Smooth muscle cell (in vitro differentiated cells): ENCODE data around the gene SCEL. TPM values are rescaled to one million over a fixed set of nuclear protein-coding genes. Genes with fewer than 3 reads are reported as not detected.

Source experiments
- DNase-seq: peaks from one replicate; lab custom pipeline; 2025; ENCODE audit not compliant: unreplicated experiment; lab: John Stamatoyannopoulos, UW
- H2AFZ ChIP-seq: fragments of 200-600 bp; sonication (generic); 2 replicates; pipeline ENCODE4 v1.6.0; 2016; ENCODE audit warnings: antibody characterized with exemption, low read depth, mild to moderate bottlenecking
- H3F3A ChIP-seq: fragments of 200-600 bp; sonication (generic); 2 replicates; pipeline ENCODE4 v1.6.0; 2017; ENCODE audit warnings: antibody characterized with exemption, low read depth
- H3K27ac ChIP-seq: fragments of 200-600 bp; sonication (generic); 2 replicates; pipeline ENCODE4 v1.5.1; 2016; ENCODE audit warnings: low read depth, mild to moderate bottlenecking
- H3K27me3 ChIP-seq: fragments of 200-600 bp; sonication (generic); 2 replicates; pipeline ENCODE4 v1.6.1; 2016; ENCODE audit warnings: low read depth, mild to moderate bottlenecking
- H3K36me3 ChIP-seq: fragments of 200-600 bp; sonication (generic); 2 replicates; pipeline ENCODE4 v1.5.1; 2016; ENCODE audit warnings: low read depth
- H3K4me1 ChIP-seq: fragments of 200-600 bp; sonication (generic); 2 replicates; pipeline ENCODE4 v1.5.1; 2016; ENCODE audit warnings: low read depth
- H3K4me2 ChIP-seq: fragments of 200-600 bp; sonication (generic); 2 replicates; pipeline ENCODE4 v1.6.0; 2016; ENCODE audit warnings: mild to moderate bottlenecking
- H3K4me3 ChIP-seq: fragments of 200-600 bp; sonication (generic); 2 replicates; pipeline ENCODE4 v1.5.1; 2016; ENCODE audit warnings: mild to moderate bottlenecking
- H3K79me2 ChIP-seq: fragments of 200-600 bp; sonication (generic); 2 replicates; pipeline ENCODE4 v1.6.0; 2016; ENCODE audit warnings: low read depth, mild to moderate bottlenecking
- H3K9ac ChIP-seq: fragments of 200-600 bp; sonication (generic); 2 replicates; pipeline ENCODE4 v1.6.0; 2016; ENCODE audit warnings: low read depth
- H3K9me3 ChIP-seq: fragments of 200-600 bp; sonication (generic); replicated peaks from 2 replicates; pipeline ENCODE4 v1.5.1; 2016; ENCODE audit warnings: low read depth
- H4K20me1 ChIP-seq: fragments of 200-600 bp; sonication (generic); 2 replicates; pipeline ENCODE4 v1.6.0; 2016; ENCODE audit warnings: low read depth
- WGBS: methylation state at CpG from one replicate; pipeline ENCODE4 v1.1.7; 2016; ENCODE audit warnings: low lambda C conversion rate; 5-methylcytosine and 5-hydroxymethylcytosine counted together
- polyA plus RNA-seq: library from polyadenylated mRNA; unstranded; fragments of >200 nt; fragmentation: Nextera tagmentation; extraction: Ambion mirVana; gene quantifications from 2 replicates; pipeline ENCODE4 v1.2.1, GENCODE V29; 2016
- total RNA-seq: library from RNA; depleted of rRNA; stranded (reverse); fragments of >200 nt; gene quantifications from 2 replicates; pipeline ENCODE4 v1.2.3, GENCODE V29; 2014
- TF ChIP-seq, protein P1 (sequence below): fragments of 200-600 bp; sonication (generic); IDR thresholded peaks from 2 replicates; pipeline ENCODE4 v1.5.1; 2017; ENCODE audit warnings: borderline replicate concordance, mild to moderate bottlenecking, antibody characterized with exemption; ENCODE audit not compliant: insufficient read depth, poor library complexity, severe bottlenecking

Gene SCEL
- total and polyA plus RNA-seq, 2 experiments from 2014 or later, result 0.55 to 4.3 TPM

DNA sequence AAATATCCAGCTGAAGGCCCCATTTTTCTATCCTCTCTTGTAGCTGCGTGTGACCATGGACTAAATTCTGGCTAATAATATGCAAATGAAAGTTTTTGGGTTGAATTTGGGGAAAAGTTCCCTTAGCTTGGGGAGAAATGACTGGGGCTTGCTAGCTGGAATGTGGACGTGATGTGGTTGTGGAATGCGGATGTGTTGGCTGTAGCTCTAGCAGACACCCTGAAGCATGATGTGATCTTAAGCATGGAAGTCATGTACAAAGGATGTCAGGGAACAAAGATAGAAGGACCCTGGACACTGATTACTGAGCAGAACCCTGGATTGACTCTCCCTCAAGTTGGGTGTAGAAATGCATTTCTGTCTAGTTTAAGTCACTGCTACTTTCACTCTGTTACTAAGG is 25.4 kb upstream of the SCEL start:
- Histone ChIP-seq H3K9ac (no peak overlapping the region), H2AFZ (no peak overlapping the region), H3K27me3 (no peaks in the 10 kb centered on the region), H3K4me1 (no peaks in the 10 kb centered on the region), H3F3A (no peaks in the 10 kb centered on the region), H3K4me2 (no peak overlapping the region), H3K4me3 (no peak overlapping the region), H3K27ac (no peak overlapping the region), H3K36me3 (no peaks in the 10 kb centered on the region), H3K9me3 (no peaks in the 10 kb centered on the region), H4K20me1 (no peaks in the 10 kb centered on the region), H3K79me2 (no peaks in the 10 kb centered on the region)
- DNase-seq, result no peak
- TF ChIP-seq, protein P1, sequence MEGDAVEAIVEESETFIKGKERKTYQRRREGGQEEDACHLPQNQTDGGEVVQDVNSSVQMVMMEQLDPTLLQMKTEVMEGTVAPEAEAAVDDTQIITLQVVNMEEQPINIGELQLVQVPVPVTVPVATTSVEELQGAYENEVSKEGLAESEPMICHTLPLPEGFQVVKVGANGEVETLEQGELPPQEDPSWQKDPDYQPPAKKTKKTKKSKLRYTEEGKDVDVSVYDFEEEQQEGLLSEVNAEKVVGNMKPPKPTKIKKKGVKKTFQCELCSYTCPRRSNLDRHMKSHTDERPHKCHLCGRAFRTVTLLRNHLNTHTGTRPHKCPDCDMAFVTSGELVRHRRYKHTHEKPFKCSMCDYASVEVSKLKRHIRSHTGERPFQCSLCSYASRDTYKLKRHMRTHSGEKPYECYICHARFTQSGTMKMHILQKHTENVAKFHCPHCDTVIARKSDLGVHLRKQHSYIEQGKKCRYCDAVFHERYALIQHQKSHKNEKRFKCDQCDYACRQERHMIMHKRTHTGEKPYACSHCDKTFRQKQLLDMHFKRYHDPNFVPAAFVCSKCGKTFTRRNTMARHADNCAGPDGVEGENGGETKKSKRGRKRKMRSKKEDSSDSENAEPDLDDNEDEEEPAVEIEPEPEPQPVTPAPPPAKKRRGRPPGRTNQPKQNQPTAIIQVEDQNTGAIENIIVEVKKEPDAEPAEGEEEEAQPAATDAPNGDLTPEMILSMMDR, result no peak
- WGBS, result 85% methylated on average over 3 of the region's 3 CpGs

DNA sequence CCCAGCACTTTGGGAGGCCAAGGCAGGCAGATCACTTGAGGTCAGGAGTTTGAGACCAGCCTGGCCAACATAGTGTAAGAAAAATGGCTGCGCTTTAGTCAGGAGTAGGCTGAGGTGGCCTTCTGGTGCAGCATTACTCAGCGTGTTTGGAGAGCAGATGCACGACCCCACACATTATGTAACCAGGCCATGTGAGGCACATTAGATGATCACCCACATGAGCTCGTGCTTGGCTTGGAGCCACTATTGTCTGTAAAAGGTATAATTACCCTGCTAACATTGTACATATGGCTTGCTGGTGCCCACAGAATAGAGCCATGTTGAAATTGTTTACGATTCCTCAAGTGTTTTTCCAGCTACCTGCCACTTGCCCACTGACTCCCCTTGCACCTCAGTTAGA is 24.0 kb upstream of the SCEL start:
- 93% methylated on average over 5 of the region's 5 CpGs for WGBS
- TF ChIP-seq, protein P1, result no peak
- no peaks in the 10 kb centered on the region for H3K27me3 ChIP-seq

DNA sequence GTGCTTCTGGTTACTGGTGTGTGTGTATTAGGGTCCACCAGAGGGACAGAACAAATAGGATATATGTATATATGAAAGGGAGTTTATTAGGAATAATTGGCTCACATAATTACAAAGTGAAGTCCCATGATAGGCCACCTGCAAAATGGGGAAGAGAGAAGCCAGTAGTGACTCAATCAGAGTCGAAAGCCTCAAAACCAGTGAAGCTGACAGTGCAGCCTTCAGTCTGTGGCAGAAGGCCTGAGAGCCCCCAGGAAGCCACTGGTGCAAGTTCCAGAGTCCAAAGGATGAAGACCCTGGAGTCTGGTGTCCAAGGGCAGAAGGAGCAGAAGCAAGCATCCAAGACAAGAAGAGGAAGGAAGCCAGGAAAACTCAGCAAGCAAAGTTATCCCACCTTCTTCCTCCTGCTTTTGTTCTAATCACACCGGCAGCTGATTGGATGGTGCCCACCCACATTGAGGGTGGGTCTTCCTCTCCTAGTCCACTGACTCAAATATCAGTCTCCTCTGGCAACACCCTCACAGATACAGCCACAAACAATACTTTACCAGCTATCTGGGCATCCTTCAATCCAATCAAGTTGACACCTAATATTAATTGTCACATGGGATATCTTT is 21.7 kb upstream of the SCEL start:
- H3K27me3 ChIP-seq, result no peaks in the 10 kb centered on the region
- H3K4me3 ChIP-seq, result no peak overlapping the region
- DNase-seq, result no peak
- H3K4me1 ChIP-seq, result no peaks in the 10 kb centered on the region
- no peak overlapping the region for H3K9ac ChIP-seq
- no peaks in the 10 kb centered on the region for H3K9me3 ChIP-seq
- H4K20me1 ChIP-seq, result no peaks in the 10 kb centered on the region
- no peak overlapping the region for H2AFZ ChIP-seq
- TF ChIP-seq, protein P1, result no peak
- no peak overlapping the region for H3K4me2 ChIP-seq
- H3K36me3 ChIP-seq, result no peaks in the 10 kb centered on the region
- no peaks in the 10 kb centered on the region for H3F3A ChIP-seq
- H3K27ac ChIP-seq, result no peak overlapping the region
- H3K79me2 ChIP-seq, result no peaks in the 10 kb centered on the region
- WGBS, result 95% methylated on average over 2 of the region's 2 CpGs

More for the DNA sequence above, 24.0 kb upstream of the SCEL start:
- Histone ChIP-seq H3K4me2 (no peak overlapping the region), H3K4me1 (no peaks in the 10 kb centered on the region), H3F3A (no peaks in the 10 kb centered on the region), H4K20me1 (no peaks in the 10 kb centered on the region), H3K9me3 (no peaks in the 10 kb centered on the region), H3K79me2 (no peaks in the 10 kb centered on the region), H2AFZ (no peak overlapping the region), H3K27ac (no peak overlapping the region), H3K4me3 (no peak overlapping the region), H3K36me3 (no peaks in the 10 kb centered on the region), H3K9ac (no peak overlapping the region)
- no peak for DNase-seq

DNA sequence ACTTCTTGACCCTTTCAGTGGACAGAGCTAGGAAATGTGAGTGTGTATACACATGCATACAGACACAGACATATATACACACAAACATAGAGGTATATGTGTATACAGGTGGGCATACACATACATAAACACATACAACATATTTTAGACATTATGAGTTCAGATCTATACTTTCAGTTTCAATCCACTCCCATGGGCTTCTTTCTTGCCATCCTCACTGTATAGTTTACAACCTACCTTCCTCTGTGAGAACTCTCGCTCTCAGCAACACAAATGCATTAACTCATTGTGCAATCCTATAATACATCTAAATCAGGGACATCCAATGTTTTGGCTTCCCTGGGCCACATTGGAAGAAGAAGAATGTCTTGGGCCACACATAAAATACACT is 21.2 kb upstream of the SCEL start:
- no peaks in the 10 kb centered on the region for H3K36me3 ChIP-seq
- H3K27ac ChIP-seq, result no peak overlapping the region
- no peak overlapping the region for H3K9ac ChIP-seq
- H3K4me2 ChIP-seq, result no peak overlapping the region
- H3K27me3 ChIP-seq, result no peaks in the 10 kb centered on the region
- H3K4me3 ChIP-seq, result no peak overlapping the region
- no peak overlapping the region for H2AFZ ChIP-seq
- no peak for DNase-seq
- TF ChIP-seq, protein P1, result no peak
- WGBS, result 97% methylated on average over 1 of the region's 1 CpG
- H4K20me1 ChIP-seq, result no peaks in the 10 kb centered on the region
- no peaks in the 10 kb centered on the region for H3K79me2 ChIP-seq
- H3F3A ChIP-seq, result no peaks in the 10 kb centered on the region
- no peaks in the 10 kb centered on the region for H3K9me3 ChIP-seq
- H3K4me1 ChIP-seq, result no peaks in the 10 kb centered on the region
